HEK293 (cell line): ENCODE data around the gene TBC1D17.

ENCODE experiments used
- CTCF ChIA-PET: fragments of 350-600 bp; formaldehyde crosslinking; extraction: SDS; loops from one replicate; lab custom pipeline; 2021; ENCODE audit warnings: antibody characterized with exemption; lab: Yijun Ruan, JAX
- POLR2A ChIA-PET: fragments of 300-600 bp; formaldehyde crosslinking; extraction: SDS; loops from one replicate; lab custom pipeline; 2020; ENCODE audit warnings: antibody characterized with exemption, inconsistent platforms; lab: Yijun Ruan, JAX
- H3K27ac ChIP-seq: fragments of 200-500 bp; sonication (Bioruptor generic); 2 replicates; pipeline ENCODE4 v1.5.1; 2014; ENCODE audit warnings: low read depth, low read length, control low read depth, inconsistent platforms; ENCODE audit errors: extremely low read depth
- H3K36me3 ChIP-seq, 2 experiments: fragments of 200-500 bp in 1 of 2; sonication (Bioruptor generic) in 1 of 2; 1 replicate in 1 of 2; 2 replicates in 1 of 2; pipeline ENCODE4 v1.5.1; 2014 to 2017; ENCODE audit warnings: inconsistent platforms in 2 of 2, low read length in 2 of 2; ENCODE audit not compliant: control insufficient read depth in 2 of 2, insufficient read depth in 1 of 2
- H3K4me1 ChIP-seq: fragments of 200-500 bp; sonication (Bioruptor generic); 2 replicates; pipeline ENCODE4 v1.5.1; 2014; ENCODE audit warnings: mild to moderate bottlenecking, low read length, inconsistent platforms; ENCODE audit not compliant: control insufficient read depth, insufficient read depth
- H3K4me3 ChIP-seq: 2 replicates; pipeline ENCODE4 v1.5.1; 2011; ENCODE audit warnings: low read depth, mild to moderate bottlenecking, control low read depth, low read length, moderate library complexity
- H3K9me3 ChIP-seq: fragments of 200-500 bp; sonication (Bioruptor generic); 2 replicates; pipeline ENCODE4 v1.5.1; 2014; ENCODE audit warnings: low read depth, low read length, inconsistent platforms; ENCODE audit not compliant: control insufficient read depth, insufficient read depth
- BCL11B ChIP-seq: fragments of 450-650 bp; formaldehyde crosslinking; IDR thresholded peaks from 2 replicates; pipeline ENCODE4 v1.5.1; 2016; ENCODE audit warnings: low read depth, missing biosample characterization, missing genetic modification characterization
- GLIS2 ChIP-seq: fragments of 450-650 bp; formaldehyde crosslinking; IDR thresholded peaks from 2 replicates; pipeline ENCODE4 v1.5.1; 2016; ENCODE audit warnings: missing biosample characterization, missing genetic modification characterization
- HOXA7 ChIP-seq: sonication (generic); formaldehyde crosslinking; IDR thresholded peaks from 2 replicates; pipeline ENCODE4 v1.8.1; 2022; ENCODE audit warnings: missing genetic modification reagents, borderline replicate concordance
- MZF1 ChIP-seq: fragments of 450-650 bp; formaldehyde crosslinking; IDR thresholded peaks from 2 replicates; pipeline ENCODE4 v1.5.1; 2017; ENCODE audit warnings: missing biosample characterization, missing genetic modification characterization, borderline replicate concordance
- OVOL3 ChIP-seq: fragments of 450-650 bp; formaldehyde crosslinking; IDR thresholded peaks from 2 replicates; pipeline ENCODE4 v1.5.1; 2016; ENCODE audit warnings: missing biosample characterization, missing genetic modification characterization
- SP3 ChIP-seq: fragments of 450-650 bp; formaldehyde crosslinking; IDR thresholded peaks from 2 replicates; pipeline ENCODE4 v1.5.1; 2016; ENCODE audit warnings: missing biosample characterization, missing genetic modification characterization
- YY1 ChIP-seq: fragments of 450-650 bp; formaldehyde crosslinking; IDR thresholded peaks from 2 replicates; pipeline ENCODE4 v1.5.1; 2018; ENCODE audit warnings: missing biosample characterization, missing genetic modification characterization
- YY2 ChIP-seq: fragments of 450-650 bp; formaldehyde crosslinking; IDR thresholded peaks from 2 replicates; pipeline ENCODE4 v1.5.1; 2016; ENCODE audit warnings: missing biosample characterization, missing genetic modification characterization
- ZNF37A ChIP-seq: fragments of 450-650 bp; IDR thresholded peaks from 2 replicates; pipeline ENCODE4 v1.5.1; 2018; ENCODE audit warnings: missing biosample characterization, missing genetic modification characterization
- ZNF426 ChIP-seq: fragments of 450-650 bp; formaldehyde crosslinking; IDR thresholded peaks from 2 replicates; pipeline ENCODE4 v1.5.1; 2017; ENCODE audit warnings: missing biosample characterization, missing genetic modification characterization, mild to moderate bottlenecking, inconsistent platforms, moderate library complexity
- ZNF473 ChIP-seq: fragments of 450-650 bp; formaldehyde crosslinking; IDR thresholded peaks from 2 replicates; pipeline ENCODE4 v1.5.1; 2017; ENCODE audit warnings: missing biosample characterization, missing genetic modification characterization
- ZNF530 ChIP-seq: fragments of 450-650 bp; formaldehyde crosslinking; IDR thresholded peaks from 2 replicates; pipeline ENCODE4 v1.5.1; 2016; ENCODE audit warnings: low read depth, missing biosample characterization, missing genetic modification characterization
- ZNF571 ChIP-seq: fragments of 450-650 bp; formaldehyde crosslinking; IDR thresholded peaks from 2 replicates; pipeline ENCODE4 v1.5.0; 2017; ENCODE audit warnings: missing biosample characterization, missing genetic modification characterization
- ZNF623 ChIP-seq: fragments of 450-650 bp; formaldehyde crosslinking; IDR thresholded peaks from 2 replicates; pipeline ENCODE4 v1.5.1; 2016; ENCODE audit warnings: missing biosample characterization, missing genetic modification characterization
- ZNF624 ChIP-seq: fragments of 450-650 bp; formaldehyde crosslinking; IDR thresholded peaks from 2 replicates; pipeline ENCODE4 v1.5.1; 2017; ENCODE audit warnings: missing biosample characterization, missing genetic modification characterization
- ZNF664 ChIP-seq: fragments of 450-650 bp; formaldehyde crosslinking; IDR thresholded peaks from 2 replicates; pipeline ENCODE4 v1.5.1; 2016; ENCODE audit warnings: missing biosample characterization, missing genetic modification characterization
- ZNF776 ChIP-seq: fragments of 450-650 bp; formaldehyde crosslinking; IDR thresholded peaks from 2 replicates; pipeline ENCODE4 v1.5.0; 2017; ENCODE audit warnings: missing biosample characterization, missing genetic modification characterization, borderline replicate concordance
- TF ChIP-seq, protein P1 (sequence below): fragments of 450-650 bp; formaldehyde crosslinking; IDR thresholded peaks from 2 replicates; pipeline ENCODE4 v1.5.1; 2016; ENCODE audit warnings: missing biosample characterization, missing genetic modification characterization
- TF ChIP-seq, protein P2 (sequence below): fragments of 450-650 bp; formaldehyde crosslinking; IDR thresholded peaks from 2 replicates; pipeline ENCODE4 v1.5.1; 2016; ENCODE audit warnings: missing biosample characterization, missing genetic modification characterization
- TF ChIP-seq, protein P3 (sequence below): fragments of 450-650 bp; formaldehyde crosslinking; IDR thresholded peaks from 2 replicates; pipeline ENCODE4 v1.5.1; 2017; ENCODE audit warnings: missing biosample characterization, missing genetic modification characterization
- TF ChIP-seq, protein P4 (sequence below): fragments of 450-650 bp; formaldehyde crosslinking; IDR thresholded peaks from 2 replicates; pipeline ENCODE4 v1.5.1; 2016; ENCODE audit warnings: missing biosample characterization, missing genetic modification characterization

Gene TBC1D17

DNA sequence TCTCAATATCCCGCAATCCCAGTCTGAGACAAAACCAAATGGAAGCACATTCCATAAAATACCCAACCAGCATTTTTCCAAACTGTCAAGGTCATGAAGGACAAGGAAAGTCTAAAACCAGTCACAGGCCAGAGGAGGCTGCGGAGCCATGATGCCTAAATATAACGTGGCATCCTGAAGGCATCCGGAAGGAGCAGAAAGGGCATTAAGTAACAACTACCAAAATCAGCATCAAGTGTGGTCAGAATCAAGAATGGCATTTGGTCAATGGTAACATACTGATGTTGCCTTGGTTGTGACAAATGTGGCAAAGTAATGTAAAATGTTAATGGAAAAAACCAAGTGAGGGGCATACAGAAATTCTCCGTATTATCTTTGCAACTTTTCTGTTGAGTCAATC is 48.0 kb downstream of the TBC1D17 start:
- H3K36me3 ChIP-seq: peaks cover 34 to 71% of the 10 kb centered on the region in 2 experiments

DNA sequence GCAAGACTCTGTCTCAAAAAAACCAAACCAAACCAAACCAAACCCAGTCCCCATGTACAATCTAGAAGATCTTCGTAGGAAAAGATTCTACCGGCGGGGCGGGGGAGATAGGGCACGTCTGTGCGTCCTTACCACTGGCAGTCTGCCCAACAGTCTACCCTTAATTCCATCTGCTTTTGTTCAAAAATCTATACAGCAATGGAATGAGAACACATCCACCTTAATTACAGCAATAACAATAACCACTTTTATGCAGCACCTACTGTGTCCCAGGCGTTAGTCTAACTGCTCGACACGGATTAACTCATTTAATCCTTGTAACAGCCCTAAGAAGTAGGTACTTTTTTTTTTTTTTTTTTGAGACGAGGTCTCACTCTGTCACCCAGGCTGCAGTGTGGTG is 49.0 kb downstream of the TBC1D17 start:
- Histone ChIP-seq H3K36me3 (peaks cover 29 to 65% of the 10 kb centered on the region in 2 experiments), H3K27ac (no peak overlapping the region), H3K4me3 (no peak overlapping the region), H3K4me1 (peaks cover 9% of the 10 kb centered on the region), H3K9me3 (no peaks in the 10 kb centered on the region)
- ChIA-PET CTCF (interaction anchor here (0.7 to 3.6 kb wide), 2 partner anchors 12 to 27 kb away, joined by 4 to 29 read pairs; no protein-coding TSS in a partner anchor), POLR2A (no interaction called here)
- TF ChIP-seq, protein P1, sequence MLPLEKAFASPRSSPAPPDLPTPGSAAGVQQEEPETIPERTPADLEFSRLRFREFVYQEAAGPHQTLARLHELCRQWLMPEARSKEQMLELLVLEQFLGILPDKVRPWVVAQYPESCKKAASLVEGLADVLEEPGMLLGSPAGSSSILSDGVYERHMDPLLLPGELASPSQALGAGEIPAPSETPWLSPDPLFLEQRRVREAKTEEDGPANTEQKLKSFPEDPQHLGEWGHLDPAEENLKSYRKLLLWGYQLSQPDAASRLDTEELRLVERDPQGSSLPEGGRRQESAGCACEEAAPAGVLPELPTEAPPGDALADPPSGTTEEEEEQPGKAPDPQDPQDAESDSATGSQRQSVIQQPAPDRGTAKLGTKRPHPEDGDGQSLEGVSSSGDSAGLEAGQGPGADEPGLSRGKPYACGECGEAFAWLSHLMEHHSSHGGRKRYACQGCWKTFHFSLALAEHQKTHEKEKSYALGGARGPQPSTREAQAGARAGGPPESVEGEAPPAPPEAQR: no peak
- peak; percentile 81 for TF ChIP-seq ZNF664 (tag by site-specific recombination)

More for the DNA sequence above, 48.0 kb downstream of the TBC1D17 start:
- Histone ChIP-seq H3K4me1 (peaks cover 8% of the 10 kb centered on the region), H3K4me3 (no peak overlapping the region), H3K27ac (no peak overlapping the region), H3K9me3 (no peaks in the 10 kb centered on the region)
- no peak for TF ChIP-seq OVOL3 (tag by site-specific recombination)
- TF ChIP-seq ZNF473: no peak
- TF ChIP-seq ZNF426 (tag by site-specific recombination): no peak
- no peak for TF ChIP-seq MZF1 (tag by site-specific recombination)
- TF ChIP-seq, protein P2, sequence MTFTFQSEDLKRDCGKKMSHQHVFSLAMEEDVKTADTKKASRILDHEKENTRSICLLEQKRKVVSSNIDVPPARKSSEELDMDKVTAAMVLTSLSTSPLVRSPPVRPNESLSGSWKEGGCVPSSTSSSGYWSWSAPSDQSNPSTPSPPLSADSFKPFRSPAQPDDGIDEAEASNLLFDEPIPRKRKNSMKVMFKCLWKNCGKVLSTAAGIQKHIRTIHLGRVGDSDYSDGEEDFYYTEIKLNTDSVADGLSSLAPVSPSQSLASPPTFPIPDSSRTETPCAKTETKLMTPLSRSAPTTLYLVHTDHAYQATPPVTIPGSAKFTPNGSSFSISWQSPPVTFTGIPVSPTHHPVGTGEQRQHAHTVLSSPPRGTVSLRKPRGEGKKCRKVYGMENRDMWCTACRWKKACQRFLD (tag by site-specific recombination): no peak
- no peak for TF ChIP-seq BCL11B
- no peak for TF ChIP-seq ZNF776
- TF ChIP-seq YY1: no peak
- TF ChIP-seq ZNF530: no peak
- no peak for TF ChIP-seq ZNF37A (tag by site-specific recombination)
- TF ChIP-seq ZNF623: no peak
- TF ChIP-seq, protein P3, sequence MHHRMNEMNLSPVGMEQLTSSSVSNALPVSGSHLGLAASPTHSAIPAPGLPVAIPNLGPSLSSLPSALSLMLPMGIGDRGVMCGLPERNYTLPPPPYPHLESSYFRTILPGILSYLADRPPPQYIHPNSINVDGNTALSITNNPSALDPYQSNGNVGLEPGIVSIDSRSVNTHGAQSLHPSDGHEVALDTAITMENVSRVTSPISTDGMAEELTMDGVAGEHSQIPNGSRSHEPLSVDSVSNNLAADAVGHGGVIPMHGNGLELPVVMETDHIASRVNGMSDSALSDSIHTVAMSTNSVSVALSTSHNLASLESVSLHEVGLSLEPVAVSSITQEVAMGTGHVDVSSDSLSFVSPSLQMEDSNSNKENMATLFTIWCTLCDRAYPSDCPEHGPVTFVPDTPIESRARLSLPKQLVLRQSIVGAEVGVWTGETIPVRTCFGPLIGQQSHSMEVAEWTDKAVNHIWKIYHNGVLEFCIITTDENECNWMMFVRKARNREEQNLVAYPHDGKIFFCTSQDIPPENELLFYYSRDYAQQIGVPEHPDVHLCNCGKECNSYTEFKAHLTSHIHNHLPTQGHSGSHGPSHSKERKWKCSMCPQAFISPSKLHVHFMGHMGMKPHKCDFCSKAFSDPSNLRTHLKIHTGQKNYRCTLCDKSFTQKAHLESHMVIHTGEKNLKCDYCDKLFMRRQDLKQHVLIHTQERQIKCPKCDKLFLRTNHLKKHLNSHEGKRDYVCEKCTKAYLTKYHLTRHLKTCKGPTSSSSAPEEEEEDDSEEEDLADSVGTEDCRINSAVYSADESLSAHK (tag by site-specific recombination): no peak
- TF ChIP-seq HOXA7 (CRISPR knock-in tag): no peak
- no peak for TF ChIP-seq ZNF571 (tag by site-specific recombination)
- no peak for TF ChIP-seq SP3 (tag by site-specific recombination)
- TF ChIP-seq GLIS2 (tag by site-specific recombination): no peak
- TF ChIP-seq, protein P4, sequence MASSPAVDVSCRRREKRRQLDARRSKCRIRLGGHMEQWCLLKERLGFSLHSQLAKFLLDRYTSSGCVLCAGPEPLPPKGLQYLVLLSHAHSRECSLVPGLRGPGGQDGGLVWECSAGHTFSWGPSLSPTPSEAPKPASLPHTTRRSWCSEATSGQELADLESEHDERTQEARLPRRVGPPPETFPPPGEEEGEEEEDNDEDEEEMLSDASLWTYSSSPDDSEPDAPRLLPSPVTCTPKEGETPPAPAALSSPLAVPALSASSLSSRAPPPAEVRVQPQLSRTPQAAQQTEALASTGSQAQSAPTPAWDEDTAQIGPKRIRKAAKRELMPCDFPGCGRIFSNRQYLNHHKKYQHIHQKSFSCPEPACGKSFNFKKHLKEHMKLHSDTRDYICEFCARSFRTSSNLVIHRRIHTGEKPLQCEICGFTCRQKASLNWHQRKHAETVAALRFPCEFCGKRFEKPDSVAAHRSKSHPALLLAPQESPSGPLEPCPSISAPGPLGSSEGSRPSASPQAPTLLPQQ (tag by site-specific recombination): no peak
- TF ChIP-seq ZNF624 (tag by site-specific recombination): no peak
- no peak for TF ChIP-seq YY2 (tag by site-specific recombination)
- ChIA-PET CTCF (no interaction called here), POLR2A (no interaction called here)
